ENCODE data around the gene RNF220.

Gene RNF220

DNA sequence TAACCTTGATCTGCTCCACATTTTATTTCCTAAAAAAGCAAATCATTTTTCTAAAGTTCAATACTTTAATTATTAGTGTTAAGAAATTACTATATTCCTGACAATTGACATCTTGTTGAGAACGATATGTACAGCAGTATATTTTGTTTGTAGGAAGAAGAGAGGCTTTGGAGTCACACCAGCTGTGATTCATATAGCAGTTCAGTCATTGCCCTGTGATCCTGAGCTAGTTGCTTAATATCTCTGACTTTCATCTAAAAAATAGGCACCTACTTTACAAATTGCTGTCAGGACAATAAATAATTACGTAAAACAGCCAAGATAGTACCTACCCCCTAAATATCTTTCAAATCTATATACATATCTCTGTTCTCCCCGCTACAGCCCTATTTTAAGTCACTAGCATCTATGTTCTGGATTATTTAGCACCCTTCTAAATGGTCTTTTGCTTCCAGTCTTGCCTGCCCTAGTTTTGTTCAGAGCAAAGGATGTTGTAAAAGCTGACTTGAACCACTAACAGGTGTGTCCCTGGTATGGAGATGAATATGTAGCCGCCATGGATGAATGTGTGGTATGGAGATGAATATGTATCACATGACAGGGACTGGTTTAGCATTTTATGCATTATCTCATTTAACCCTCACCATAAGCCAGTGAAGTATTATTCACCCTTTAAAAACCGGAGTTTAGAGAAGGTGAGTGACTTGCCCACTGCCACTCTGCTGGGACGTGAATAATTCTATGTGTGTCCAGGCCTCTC, 42.2 kb downstream of the RNF220 start:
- no peak overlapping the region for H3K27ac ChIP-seq (ENCODE audit: low read length)
- no peaks in the 10 kb centered on the region for H3K4me1 ChIP-seq (ENCODE audit: control insufficient read depth in 1 of 2, insufficient read depth in 2 of 2, low read length in 2 of 2)
- no peak overlapping the region for H3K4me3 ChIP-seq (ENCODE audit: low read depth in 1 of 2, low read length in 2 of 2)
- H3K9me3 ChIP-seq (ENCODE audit: control insufficient read depth in 1 of 2, low read length in 2 of 2) = no peaks in the 10 kb centered on the region
- H3K36me3 ChIP-seq (ENCODE audit: control insufficient read depth in 1 of 2, insufficient read depth in 2 of 2, low read length in 2 of 2) = no peaks in the 10 kb centered on the region
- H3K27me3 ChIP-seq (ENCODE audit: low read depth, low read length) = no peaks in the 10 kb centered on the region

DNA sequence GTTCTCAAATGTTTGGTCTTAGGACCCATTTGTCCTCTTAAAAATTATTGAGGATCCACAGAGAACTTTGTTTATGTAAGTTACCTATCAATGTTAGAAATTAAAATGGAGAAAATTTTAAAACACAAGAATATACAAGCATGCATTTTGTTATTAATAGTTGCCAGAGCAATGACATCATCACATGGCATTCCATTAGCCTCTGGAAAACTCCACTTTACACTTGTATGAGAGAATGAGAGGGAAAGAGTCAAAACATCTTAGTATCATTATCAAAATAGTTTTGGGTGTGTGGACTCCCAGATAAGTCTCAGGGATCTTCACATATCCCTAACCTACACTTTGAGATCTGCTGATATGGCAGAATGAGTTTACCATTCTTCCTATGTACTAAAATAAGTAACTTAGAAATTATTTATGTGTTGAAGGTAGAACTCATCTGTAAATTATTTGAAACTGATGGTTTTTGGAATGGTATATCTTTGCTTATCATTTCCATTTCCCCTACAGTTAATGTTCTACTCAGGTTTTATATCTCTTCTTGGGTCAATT, 48.8 kb downstream of the RNF220 start:
- H3K27me3 ChIP-seq (ENCODE audit: low read depth, low read length) = no peaks in the 10 kb centered on the region
- no peak overlapping the region for H3K27ac ChIP-seq (ENCODE audit: low read length)
- H3K9me3 ChIP-seq (ENCODE audit: control insufficient read depth in 1 of 2, low read length in 2 of 2) = peaks cover 0 to 3% of the 10 kb centered on the region in 2 donors
- no peaks in the 10 kb centered on the region for H3K4me1 ChIP-seq (ENCODE audit: control insufficient read depth in 1 of 2, insufficient read depth in 2 of 2, low read length in 2 of 2)
- no peaks in the 10 kb centered on the region for H3K36me3 ChIP-seq (ENCODE audit: control insufficient read depth in 1 of 2, insufficient read depth in 2 of 2, low read length in 2 of 2)
- H3K4me3 ChIP-seq (ENCODE audit: low read depth in 1 of 2, low read length in 2 of 2) = no peak overlapping the region

DNA sequence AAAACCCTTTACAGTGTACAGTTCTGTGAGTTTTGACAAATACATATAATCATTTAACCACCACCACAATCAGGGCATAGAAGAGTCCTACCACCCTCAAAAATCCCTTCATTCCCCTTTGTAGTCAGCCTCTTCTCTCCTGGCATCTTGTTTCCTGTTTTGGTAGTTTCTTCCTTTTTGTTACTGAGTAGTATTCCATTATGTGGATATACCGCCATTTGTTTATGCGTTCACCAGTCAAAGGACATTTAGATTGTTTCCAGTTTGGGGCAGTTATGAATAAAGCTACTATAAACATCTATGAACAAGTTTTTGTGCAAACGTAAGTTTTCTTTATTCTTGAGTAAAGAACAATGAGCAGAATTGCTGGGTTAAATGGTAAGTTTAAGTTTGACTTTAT, 49.6 kb downstream of the RNF220 start:
- no peaks in the 10 kb centered on the region for H3K27me3 ChIP-seq (ENCODE audit: low read depth, low read length)
- no peak overlapping the region for H3K27ac ChIP-seq (ENCODE audit: low read length)
- H3K4me1 ChIP-seq (ENCODE audit: control insufficient read depth in 1 of 2, insufficient read depth in 2 of 2, low read length in 2 of 2) = no peaks in the 10 kb centered on the region
- peaks cover 0 to 3% of the 10 kb centered on the region in 2 donors for H3K9me3 ChIP-seq (ENCODE audit: control insufficient read depth in 1 of 2, low read length in 2 of 2)
- no peak overlapping the region for H3K4me3 ChIP-seq (ENCODE audit: low read depth in 1 of 2, low read length in 2 of 2)
- no peaks in the 10 kb centered on the region for H3K36me3 ChIP-seq (ENCODE audit: control insufficient read depth in 1 of 2, insufficient read depth in 2 of 2, low read length in 2 of 2)

DNA sequence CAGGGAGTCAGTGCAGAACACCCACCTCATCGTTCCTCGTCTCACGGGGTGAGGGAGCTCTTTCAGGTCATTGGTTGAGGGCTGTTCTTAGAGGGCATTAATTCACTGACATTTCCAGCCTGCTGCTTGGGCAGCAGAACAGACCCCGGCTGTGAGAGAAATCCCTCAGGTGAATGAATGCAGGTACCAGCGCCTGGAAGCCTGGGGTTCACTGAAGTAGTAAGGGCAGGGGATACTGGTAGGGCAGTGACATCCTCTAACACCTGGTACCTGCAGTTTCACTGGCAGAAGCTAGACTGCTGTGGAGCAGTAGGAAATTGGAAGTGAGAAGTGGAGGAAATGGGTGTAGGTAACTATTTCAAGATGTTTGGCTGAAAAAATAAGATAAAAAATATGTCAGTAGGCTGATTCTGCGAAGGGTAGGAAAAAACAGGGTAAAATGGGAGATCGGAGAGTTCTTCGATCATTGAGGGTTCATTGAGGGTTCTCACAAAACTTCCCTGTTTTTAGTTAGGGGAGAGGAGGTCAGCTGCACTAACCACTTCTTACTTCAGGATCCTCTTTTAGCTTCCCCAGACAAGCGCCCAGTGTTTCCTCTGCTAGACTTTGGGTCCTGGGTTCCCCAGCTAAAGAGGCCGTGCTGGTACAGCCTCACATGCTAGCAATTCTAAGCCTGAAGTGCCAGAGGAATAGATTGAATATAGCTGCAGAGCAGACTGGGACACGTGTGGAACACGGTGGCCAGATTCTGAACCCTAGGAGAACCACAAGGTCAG, 55.2 kb downstream of the RNF220 start:
- Histone ChIP-seq H3K27me3 (ENCODE audit: low read depth, low read length) (no peaks in the 10 kb centered on the region), H3K27ac (ENCODE audit: low read length) (no peak overlapping the region), H3K36me3 (ENCODE audit: control insufficient read depth in 1 of 2, insufficient read depth in 2 of 2, low read length in 2 of 2) (no peaks in the 10 kb centered on the region), H3K4me3 (ENCODE audit: low read depth in 1 of 2, low read length in 2 of 2) (no peak overlapping the region), H3K4me1 (ENCODE audit: control insufficient read depth in 1 of 2, insufficient read depth in 2 of 2, low read length in 2 of 2) (no peaks in the 10 kb centered on the region), H3K9me3 (ENCODE audit: control insufficient read depth in 1 of 2, low read length in 2 of 2) (peaks cover 0 to 3% of the 10 kb centered on the region in 2 donors)

DNA sequence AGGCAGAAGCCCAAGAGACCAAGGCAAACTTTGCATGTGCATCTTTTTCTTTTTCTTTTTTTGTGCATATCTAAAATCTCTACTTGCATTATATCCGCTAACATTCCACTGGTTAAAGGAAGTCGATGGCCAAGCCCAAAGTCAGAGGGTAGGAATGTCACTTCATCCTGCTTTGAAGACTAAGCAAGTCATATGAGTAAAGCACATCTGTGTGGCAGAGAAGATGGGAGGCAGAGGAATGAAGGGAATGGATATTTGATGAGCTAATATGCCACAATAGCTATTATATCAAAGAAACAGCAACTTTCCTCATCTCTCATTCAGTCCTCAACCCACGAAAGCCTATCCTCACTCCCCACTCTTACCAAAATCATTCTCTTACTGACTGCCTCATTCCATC, 59.3 kb downstream of the RNF220 start:
- Histone ChIP-seq H3K27me3 (ENCODE audit: low read depth, low read length) (no peaks in the 10 kb centered on the region), H3K36me3 (ENCODE audit: control insufficient read depth in 1 of 2, insufficient read depth in 2 of 2, low read length in 2 of 2) (no peaks in the 10 kb centered on the region), H3K9me3 (ENCODE audit: control insufficient read depth in 1 of 2, low read length in 2 of 2) (peaks cover 0 to 3% of the 10 kb centered on the region in 2 donors), H3K27ac (ENCODE audit: low read length) (no peak overlapping the region), H3K4me1 (ENCODE audit: control insufficient read depth in 1 of 2, insufficient read depth in 2 of 2, low read length in 2 of 2) (no peaks in the 10 kb centered on the region), H3K4me3 (ENCODE audit: low read depth in 1 of 2, low read length in 2 of 2) (no peak overlapping the region)

DNA sequence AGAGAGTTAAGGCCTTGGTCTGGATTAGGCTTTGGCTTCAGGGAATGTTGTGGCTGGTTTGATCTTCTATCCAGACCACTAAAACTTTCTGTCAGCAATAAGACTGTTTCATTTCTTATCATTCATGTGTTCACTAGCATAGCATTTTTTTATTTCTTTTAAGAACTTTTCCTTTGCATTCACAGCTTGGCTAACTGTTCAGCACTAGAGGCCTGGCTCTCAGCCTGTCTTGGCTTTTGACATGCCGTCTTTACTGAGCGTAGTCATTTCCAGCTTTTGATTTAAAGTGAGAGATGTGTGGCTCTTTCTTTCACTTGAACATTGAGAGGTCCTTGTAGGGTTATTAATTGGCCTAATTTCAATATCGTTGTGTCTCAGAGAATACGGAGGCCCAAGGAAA, 62.5 kb downstream of the RNF220 start:
- peaks cover 3% of the 10 kb centered on the region in 2 donors for H3K9me3 ChIP-seq (ENCODE audit: control insufficient read depth in 1 of 2, low read length in 2 of 2)
- no peak overlapping the region for H3K27ac ChIP-seq (ENCODE audit: low read length)
- H3K27me3 ChIP-seq (ENCODE audit: low read depth, low read length) = no peaks in the 10 kb centered on the region
- H3K36me3 ChIP-seq (ENCODE audit: control insufficient read depth in 1 of 2, insufficient read depth in 2 of 2, low read length in 2 of 2) = no peaks in the 10 kb centered on the region
- no peak overlapping the region for H3K4me3 ChIP-seq (ENCODE audit: low read depth in 1 of 2, low read length in 2 of 2)
- H3K4me1 ChIP-seq (ENCODE audit: control insufficient read depth in 1 of 2, insufficient read depth in 2 of 2, low read length in 2 of 2) = no peaks in the 10 kb centered on the region

DNA sequence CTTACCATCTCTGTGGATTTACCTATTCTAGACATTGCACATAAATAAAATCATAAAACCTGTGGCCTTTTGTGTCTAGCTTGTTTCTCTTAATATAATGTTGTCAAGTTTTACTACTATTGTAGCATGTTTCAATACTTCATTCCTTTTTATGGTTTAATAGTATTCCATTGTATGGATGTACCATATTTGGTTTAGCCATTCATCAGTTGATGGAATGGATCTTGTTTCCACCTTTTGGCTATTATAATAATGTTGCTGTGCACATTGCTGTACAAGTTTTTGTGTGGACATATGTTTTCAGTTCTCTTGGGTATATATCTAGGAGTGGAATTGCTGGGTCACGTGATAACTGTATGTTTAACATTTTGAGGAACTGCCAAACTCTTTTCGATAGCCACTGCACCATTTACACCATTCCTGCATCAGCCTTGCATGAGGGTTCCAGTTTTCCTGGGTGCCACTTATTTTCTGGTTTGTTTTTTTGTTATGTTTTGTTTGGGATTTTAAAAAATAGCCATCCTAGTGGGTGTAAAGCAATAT, 66.9 kb downstream of the RNF220 start:
- peaks cover 0 to 4% of the 10 kb centered on the region in 2 donors for H3K4me1 ChIP-seq (ENCODE audit: control insufficient read depth in 1 of 2, insufficient read depth in 2 of 2, low read length in 2 of 2)
- no peak overlapping the region for H3K27ac ChIP-seq (ENCODE audit: low read length)
- H3K27me3 ChIP-seq (ENCODE audit: low read depth, low read length) = no peaks in the 10 kb centered on the region
- peaks cover 0 to 3% of the 10 kb centered on the region in 2 donors for H3K9me3 ChIP-seq (ENCODE audit: control insufficient read depth in 1 of 2, low read length in 2 of 2)
- no peaks in the 10 kb centered on the region for H3K36me3 ChIP-seq (ENCODE audit: control insufficient read depth in 1 of 2, insufficient read depth in 2 of 2, low read length in 2 of 2)
- H3K4me3 ChIP-seq (ENCODE audit: low read depth in 1 of 2, low read length in 2 of 2) = no peak overlapping the region

DNA sequence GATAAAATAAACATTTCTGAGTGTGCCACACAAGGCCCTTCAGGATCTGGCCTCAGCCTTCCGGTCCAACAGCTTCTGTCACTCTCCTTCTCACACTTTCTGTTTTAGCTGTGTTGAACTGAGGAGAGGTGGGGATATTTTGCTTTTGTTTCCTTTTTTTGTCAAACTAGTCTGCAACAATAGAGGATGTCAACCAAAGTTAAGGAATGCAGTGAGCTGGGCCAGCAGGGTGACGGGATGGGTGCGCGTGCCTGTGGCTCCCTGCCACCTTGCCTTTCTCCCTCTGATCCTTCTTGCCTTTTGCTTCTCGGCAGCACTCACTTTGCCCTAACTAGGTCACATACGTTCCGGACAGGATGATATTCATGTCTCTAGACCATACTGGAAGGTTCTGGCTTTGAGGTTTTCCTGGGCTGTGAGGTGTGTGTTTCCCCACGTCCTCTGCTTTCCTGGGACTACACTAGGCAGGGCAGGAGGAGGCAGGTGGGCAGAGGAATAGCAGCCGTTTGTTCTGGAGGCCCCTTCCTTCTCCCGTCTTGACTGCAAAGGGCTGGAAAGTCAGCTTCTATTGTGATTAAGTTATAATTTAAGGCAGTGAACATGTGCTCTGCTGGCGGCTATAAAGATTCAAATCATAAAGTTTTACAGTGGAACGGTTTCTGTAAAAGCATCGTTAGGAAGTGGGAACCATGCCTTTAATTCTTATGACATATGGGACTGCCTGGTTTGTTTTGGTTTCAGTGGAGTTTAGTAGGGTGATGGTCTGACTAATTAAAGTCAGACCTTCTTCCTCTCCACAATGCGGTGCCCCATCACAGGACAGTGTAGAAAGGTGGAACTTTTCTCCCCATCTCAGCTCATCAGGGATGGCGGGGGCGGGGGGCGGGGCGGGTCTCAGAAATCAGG, 67.8 kb downstream of the RNF220 start:
- H3K27ac ChIP-seq (ENCODE audit: low read length) = no peak overlapping the region

DNA sequence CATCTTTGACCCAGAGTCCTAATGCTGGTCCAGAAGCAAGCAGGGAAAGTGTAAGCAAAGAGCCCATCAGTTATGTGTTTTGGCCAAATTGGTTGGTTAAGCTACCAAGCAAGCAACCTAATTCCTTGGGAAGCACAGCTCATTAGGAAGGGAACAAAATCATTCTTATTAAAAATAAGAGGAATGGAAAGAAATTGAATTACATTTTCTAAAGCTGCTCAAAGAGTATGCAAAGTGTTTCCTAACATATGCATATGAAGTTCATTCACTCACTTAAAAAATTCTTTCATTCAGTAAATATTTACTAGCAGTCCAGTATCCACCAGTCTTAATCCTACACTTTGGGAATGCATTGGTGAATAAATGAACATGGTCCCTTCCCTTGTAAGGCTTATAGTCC, 71.8 kb downstream of the RNF220 start:
- H3K36me3 ChIP-seq (ENCODE audit: control insufficient read depth in 1 of 2, insufficient read depth in 2 of 2, low read length in 2 of 2) = no peaks in the 10 kb centered on the region
- H3K27me3 ChIP-seq (ENCODE audit: low read depth, low read length) = no peaks in the 10 kb centered on the region
- peaks cover 0 to 2% of the 10 kb centered on the region in 2 donors for H3K9me3 ChIP-seq (ENCODE audit: control insufficient read depth in 1 of 2, low read length in 2 of 2)
- peaks cover 0 to 4% of the 10 kb centered on the region in 2 donors for H3K4me1 ChIP-seq (ENCODE audit: control insufficient read depth in 1 of 2, insufficient read depth in 2 of 2, low read length in 2 of 2)
- no peak overlapping the region for H3K27ac ChIP-seq (ENCODE audit: low read length)
- no peak overlapping the region for H3K4me3 ChIP-seq (ENCODE audit: low read depth in 1 of 2, low read length in 2 of 2)

More for the DNA sequence above, 67.8 kb downstream of the RNF220 start:
- Histone ChIP-seq H3K4me3 (ENCODE audit: low read depth in 1 of 2, low read length in 2 of 2) (peak overlapping the region in 1 of 2 donors; percentile 15), H3K4me1 (ENCODE audit: control insufficient read depth in 1 of 2, insufficient read depth in 2 of 2, low read length in 2 of 2) (peaks cover 0 to 4% of the 10 kb centered on the region in 2 donors), H3K9me3 (ENCODE audit: control insufficient read depth in 1 of 2, low read length in 2 of 2) (peaks cover 0 to 3% of the 10 kb centered on the region in 2 donors), H3K36me3 (ENCODE audit: control insufficient read depth in 1 of 2, insufficient read depth in 2 of 2, low read length in 2 of 2) (no peaks in the 10 kb centered on the region), H3K27me3 (ENCODE audit: low read depth, low read length) (no peaks in the 10 kb centered on the region)

DNA sequence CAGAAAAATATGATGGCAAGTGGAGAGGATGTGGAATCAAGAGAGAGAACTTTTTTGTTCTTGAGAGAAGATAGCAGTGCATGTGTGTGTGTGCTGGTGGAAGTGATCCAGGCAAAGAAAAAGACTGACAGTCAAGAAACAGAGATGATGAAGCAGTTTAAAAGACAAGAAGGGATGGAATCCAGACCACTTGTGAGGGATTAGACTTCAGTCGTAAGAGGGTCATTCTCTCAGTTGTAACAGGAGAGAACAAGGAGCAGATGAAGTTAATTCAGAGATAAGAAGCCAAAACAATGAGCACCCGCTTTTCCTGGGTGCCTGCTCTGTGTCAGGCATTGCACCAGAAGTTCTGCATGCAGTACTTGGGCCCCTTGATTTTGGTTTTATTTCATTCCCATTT, 76.6 kb downstream of the RNF220 start:
- H3K9me3 ChIP-seq (ENCODE audit: control insufficient read depth in 1 of 2, low read length in 2 of 2) = no peaks in the 10 kb centered on the region
- no peaks in the 10 kb centered on the region for H3K27me3 ChIP-seq (ENCODE audit: low read depth, low read length)
- H3K4me1 ChIP-seq (ENCODE audit: control insufficient read depth in 1 of 2, insufficient read depth in 2 of 2, low read length in 2 of 2) = peaks cover 4 to 8% of the 10 kb centered on the region in 2 donors
- no peak overlapping the region for H3K27ac ChIP-seq (ENCODE audit: low read length)
- H3K4me3 ChIP-seq (ENCODE audit: low read depth in 1 of 2, low read length in 2 of 2) = no peak overlapping the region
- peaks cover 0 to 4% of the 10 kb centered on the region in 2 donors for H3K36me3 ChIP-seq (ENCODE audit: control insufficient read depth in 1 of 2, insufficient read depth in 2 of 2, low read length in 2 of 2)
